Measurements from ENCODE around the gene PAMR1.

GRCh38 chr11:35501776-35502175 lies 23.6 kb downstream of the PAMR1 start:
- no peak for TF ChIP-seq BCL3 (IDR thresholded peaks at IDR 0.05)
- TF ChIP-seq POLR2A (IDR thresholded peaks at IDR 0.05; ENCODE audit: low read length): no peak
- no peak for TF ChIP-seq CTCF (IDR thresholded peaks at IDR 0.05)
- TF ChIP-seq RAD21 (conservative IDR thresholded peaks at IDR 0.05 in 1 of 2, IDR thresholded peaks at IDR 0.05 in 1 of 2): no peak
- no peak for TF ChIP-seq ELK1 (IDR thresholded peaks at IDR 0.05; ENCODE audit: low read depth, low read length)
- TF ChIP-seq CEBPB (IDR thresholded peaks at IDR 0.05): no peak
- no peak for TF ChIP-seq HOXA7 (CRISPR knock-in tag; IDR thresholded peaks at IDR 0.05)
- no peak for TF ChIP-seq HEYL (CRISPR knock-in tag; IDR thresholded peaks at IDR 0.05)
- TF ChIP-seq JUNB (IDR thresholded peaks at IDR 0.05): no peak
- no peak for TF ChIP-seq CBX8 (IDR thresholded peaks at IDR 0.05)
- TF ChIP-seq SMC3 (IDR thresholded peaks at IDR 0.05): no peak
- TF ChIP-seq EP300 (IDR thresholded peaks at IDR 0.05): no peak
- no peak for TF ChIP-seq MAZ (IDR thresholded peaks at IDR 0.05; ENCODE audit: borderline replicate concordance, low read depth, low read length)

Data from A549 (cell line).